GM23248 (cell line): ENCODE results near the gene WWOX.

Experiments used
- EZH2 ChIP-seq: fragments of 200-600 bp; sonication (generic); IDR thresholded peaks from 2 replicates; pipeline ENCODE4 v1.6.1; 2018; ENCODE audit warnings: antibody characterized with exemption, mild to moderate bottlenecking; ENCODE audit not compliant: insufficient read depth, poor library complexity, severe bottlenecking
- EZH2phosphoT487 ChIP-seq: fragments of 200-600 bp; sonication (generic); IDR thresholded peaks from 2 replicates; pipeline ENCODE4 v1.6.1; 2018; ENCODE audit warnings: antibody characterized with exemption, moderate library complexity, mild to moderate bottlenecking, low read depth; ENCODE audit not compliant: insufficient read depth

- TF ChIP-seq EZH2phosphoT487 (no peak), EZH2 (no peak)
Observed at GRCh38 chr16:78647019-78647418, 547.6 kb downstream of the WWOX start.
